HEK293T (cell line): ENCODE results near the gene TMEM150B.

Source experiments
- CTCF ChIA-PET: fragments of 350-600 bp; formaldehyde crosslinking; extraction: SDS; loops from one replicate; lab custom pipeline; 2021; ENCODE audit warnings: antibody characterized with exemption, inconsistent platforms; lab: Yijun Ruan, JAX
- POLR2A ChIA-PET: fragments of 350-600 bp; formaldehyde crosslinking; extraction: SDS; loops from one replicate; lab custom pipeline; 2020; ENCODE audit warnings: antibody characterized with exemption, inconsistent platforms; lab: Yijun Ruan, JAX
- DNase-seq: peaks from one replicate; pipeline ENCODE4 v3.0.0; 2012; ENCODE audit warnings: mixed read lengths; ENCODE audit errors: extremely low spot score
- ARNT ChIP-seq: fragments of 450-650 bp; IDR thresholded peaks from 2 replicates; pipeline ENCODE4 v1.6.1; 2017; ENCODE audit warnings: mild to moderate bottlenecking
- BHLHE40 ChIP-seq: fragments of 450-650 bp; IDR thresholded peaks from 2 replicates; pipeline ENCODE4 v1.6.1; 2016; ENCODE audit warnings: mild to moderate bottlenecking, moderate library complexity, borderline replicate concordance
- CTBP1 ChIP-seq: fragments of 450-650 bp; IDR thresholded peaks from 2 replicates; pipeline ENCODE4 v1.6.1; 2016; ENCODE audit warnings: borderline replicate concordance
- ELF4 ChIP-seq: fragments of 450-650 bp; IDR thresholded peaks from 2 replicates; pipeline ENCODE4 v1.6.1; 2017; ENCODE audit warnings: antibody characterized with exemption
- FOXA1 ChIP-seq: fragments of 450-650 bp; IDR thresholded peaks from 2 replicates; pipeline ENCODE4 v1.6.1; 2016; ENCODE audit warnings: mild to moderate bottlenecking
- FOXK2 ChIP-seq: fragments of 450-650 bp; IDR thresholded peaks from 2 replicates; pipeline ENCODE4 v1.6.1; 2016; ENCODE audit warnings: mild to moderate bottlenecking
- FOXM1 ChIP-seq: fragments of 450-650 bp; IDR thresholded peaks from 2 replicates; pipeline ENCODE4 v1.6.1; 2017; ENCODE audit warnings: mild to moderate bottlenecking, borderline replicate concordance
- HDGF ChIP-seq: fragments of 450-650 bp; IDR thresholded peaks from 2 replicates; pipeline ENCODE4 v1.6.1; 2017; ENCODE audit warnings: antibody characterized with exemption, borderline replicate concordance
- L3MBTL2 ChIP-seq: fragments of 450-650 bp; conservative IDR thresholded peaks from 2 replicates; pipeline ENCODE4 v1.6.1; 2016; ENCODE audit warnings: mild to moderate bottlenecking
- LEF1 ChIP-seq: fragments of 450-650 bp; IDR thresholded peaks from 2 replicates; pipeline ENCODE4 v1.6.1; 2017; ENCODE audit warnings: mild to moderate bottlenecking, borderline replicate concordance
- NFRKB ChIP-seq: fragments of 450-650 bp; IDR thresholded peaks from 2 replicates; pipeline ENCODE4 v1.6.1; 2016; ENCODE audit warnings: mild to moderate bottlenecking, moderate library complexity
- SP1 ChIP-seq: fragments of 450-650 bp; IDR thresholded peaks from 2 replicates; pipeline ENCODE4 v1.6.1; 2017
- SUZ12 ChIP-seq: fragments of 450-650 bp; IDR thresholded peaks from 2 replicates; pipeline ENCODE4 v1.6.1; 2016; ENCODE audit warnings: mild to moderate bottlenecking
- TARDBP ChIP-seq: fragments of 450-650 bp; IDR thresholded peaks from 2 replicates; pipeline ENCODE4 v1.6.1; 2016
- ZNF384 ChIP-seq: fragments of 450-650 bp; IDR thresholded peaks from 2 replicates; pipeline ENCODE4 v1.6.1; 2016
- TF ChIP-seq, protein P1 (sequence below): fragments of 450-650 bp; IDR thresholded peaks from 2 replicates; pipeline ENCODE4 v1.6.1; 2016

Gene TMEM150B, protein sequence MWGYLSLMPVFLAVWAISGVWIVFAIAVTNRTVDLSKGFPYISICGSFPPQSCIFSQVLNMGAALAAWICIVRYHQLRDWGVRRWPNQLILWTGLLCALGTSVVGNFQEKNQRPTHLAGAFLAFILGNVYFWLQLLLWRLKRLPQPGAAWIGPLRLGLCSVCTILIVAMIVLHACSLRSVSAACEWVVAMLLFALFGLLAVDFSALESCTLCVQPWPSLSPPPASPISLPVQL

DNA sequence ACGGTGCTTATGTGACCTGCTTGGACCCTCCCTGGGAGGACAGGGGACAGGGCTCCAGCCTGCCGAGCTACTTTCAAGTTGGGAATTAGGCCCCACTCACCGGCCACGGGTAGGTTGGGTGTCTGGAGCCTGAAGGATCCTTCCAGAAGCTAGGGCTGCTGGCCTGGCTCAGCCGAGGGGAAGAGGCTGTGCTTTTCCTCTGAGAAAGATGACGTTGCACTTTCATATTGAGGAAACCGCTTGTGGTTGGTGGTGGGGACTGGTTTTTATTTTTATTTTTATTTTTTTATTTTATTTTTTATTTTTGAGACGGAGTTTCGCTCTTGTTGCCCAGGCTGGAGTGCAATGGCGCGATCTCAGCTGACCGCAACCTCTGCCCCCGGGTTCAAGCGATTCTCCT is at the start of gene TMEM150B:
Gene TMEM150B (minus strand): TSS at position 170 of the 400 bp plus-strand sequence. CDS start 4,305 bp downstream, outside the sequence.
- ChIA-PET POLR2A (interaction anchor here (1.6 kb wide), 1 partner anchor 14 kb away, joined by 9 read pairs; the partner anchor contains the start of gene KMT5C), CTCF (no interaction called here)
- no peak for DNase-seq
- no peak for TF ChIP-seq CTBP1
- TF ChIP-seq NFRKB: no peak
- TF ChIP-seq TARDBP: no peak
- TF ChIP-seq ELF4: no peak
- TF ChIP-seq, protein P1, sequence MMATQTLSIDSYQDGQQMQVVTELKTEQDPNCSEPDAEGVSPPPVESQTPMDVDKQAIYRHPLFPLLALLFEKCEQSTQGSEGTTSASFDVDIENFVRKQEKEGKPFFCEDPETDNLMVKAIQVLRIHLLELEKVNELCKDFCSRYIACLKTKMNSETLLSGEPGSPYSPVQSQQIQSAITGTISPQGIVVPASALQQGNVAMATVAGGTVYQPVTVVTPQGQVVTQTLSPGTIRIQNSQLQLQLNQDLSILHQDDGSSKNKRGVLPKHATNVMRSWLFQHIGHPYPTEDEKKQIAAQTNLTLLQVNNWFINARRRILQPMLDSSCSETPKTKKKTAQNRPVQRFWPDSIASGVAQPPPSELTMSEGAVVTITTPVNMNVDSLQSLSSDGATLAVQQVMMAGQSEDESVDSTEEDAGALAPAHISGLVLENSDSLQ: no peak
- no peak for TF ChIP-seq FOXM1
- TF ChIP-seq ZNF384: no peak
- TF ChIP-seq HDGF: no peak

DNA sequence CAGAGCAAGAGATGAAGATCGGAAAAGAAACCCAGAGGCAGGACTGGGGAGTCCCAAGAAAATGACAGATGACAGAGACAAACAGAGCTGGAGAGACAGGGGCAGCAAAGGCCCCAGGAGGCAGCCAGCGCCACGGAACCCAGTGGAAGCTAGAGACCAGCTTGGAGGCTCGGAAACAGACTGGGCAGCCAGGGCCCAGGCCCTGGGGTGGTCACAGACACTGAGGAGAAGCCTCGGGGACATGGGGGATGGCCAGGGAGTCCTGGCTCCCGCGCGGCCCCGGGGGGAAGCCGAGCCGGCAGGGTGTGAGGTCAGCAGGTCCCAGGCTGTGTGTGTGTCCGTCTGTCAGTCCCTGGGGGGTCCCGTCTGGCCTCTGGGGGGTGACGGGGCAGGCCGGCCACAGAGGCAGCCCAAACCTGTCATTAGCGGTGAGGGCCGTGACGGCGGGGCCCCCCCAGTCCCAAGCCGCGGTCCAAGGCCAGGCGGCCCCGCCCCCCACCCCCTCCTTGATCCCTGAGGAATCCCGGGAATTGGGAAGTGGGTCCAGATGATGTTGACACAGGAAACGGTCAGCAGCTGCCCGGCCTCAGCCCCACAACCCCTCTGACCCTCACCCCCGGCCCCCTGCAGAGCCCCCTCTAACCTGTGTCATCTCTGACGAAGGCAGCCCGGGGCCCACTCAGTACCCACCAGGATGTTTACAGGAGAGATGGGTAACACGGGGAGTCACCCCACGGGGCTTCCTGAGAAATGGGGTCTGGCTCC is 49.0 kb upstream of the TMEM150B start:
- ChIA-PET POLR2A (no interaction called here), CTCF (interaction anchor here (0.6 kb wide), 1 partner anchor 43 kb away, joined by 6 read pairs; no protein-coding TSS in a partner anchor)
- no peak for TF ChIP-seq FOXM1
- TF ChIP-seq CTBP1: no peak
- no peak for TF ChIP-seq ELF4
- DNase-seq: no peak

DNA sequence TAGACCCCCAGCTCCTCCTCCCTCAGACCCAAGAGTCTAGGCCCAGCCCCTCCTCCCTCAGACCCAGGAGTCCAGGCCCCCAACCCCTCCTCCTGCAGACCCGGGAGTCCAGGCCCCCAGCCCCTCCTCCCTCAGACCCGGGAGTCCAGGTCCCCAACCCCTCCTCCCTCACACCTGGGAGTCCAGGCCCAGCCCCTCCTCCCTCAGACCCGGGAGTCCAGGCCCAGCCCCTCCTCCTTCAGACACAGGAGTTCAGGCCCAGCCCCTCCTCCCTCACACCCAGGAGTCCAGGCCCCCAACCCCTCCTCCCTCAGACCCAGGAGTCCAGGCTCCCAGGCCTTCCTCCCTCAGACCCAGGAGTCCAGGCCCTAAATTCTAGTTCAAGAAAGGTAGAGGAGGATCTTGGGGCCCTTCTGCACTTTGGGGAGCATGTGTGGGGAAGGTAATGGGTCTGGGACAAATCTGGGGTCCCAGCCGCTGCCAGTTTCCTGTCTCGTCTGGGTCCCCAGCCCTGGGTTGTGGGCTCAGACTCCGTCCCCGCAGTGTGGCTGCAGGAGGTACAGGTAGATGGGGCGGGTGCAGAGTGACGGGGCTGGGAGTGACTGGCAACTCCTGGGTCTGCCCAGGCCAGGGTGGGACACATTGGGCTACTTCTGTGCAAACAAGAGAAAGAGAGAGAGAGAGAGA is 48.3 kb upstream of the TMEM150B start:
- POLR2A ChIA-PET: interaction anchor here (1.4 to 1.5 kb wide), 3 partner anchors 34 to 72 kb away, joined by 3 to 6 read pairs (median 5); partner anchors contain the start of genes KMT5C and UBE2S
- DNase-seq: no peak
- TF ChIP-seq LEF1: no peak
- TF ChIP-seq NFRKB: no peak
- TF ChIP-seq TARDBP: no peak
- TF ChIP-seq FOXK2: no peak
- TF ChIP-seq L3MBTL2: no peak
- TF ChIP-seq FOXA1: no peak
- TF ChIP-seq HDGF: no peak
- no peak for TF ChIP-seq FOXM1
- TF ChIP-seq ARNT: no peak
- TF ChIP-seq, protein P1: no peak
- no peak for TF ChIP-seq CTBP1
- TF ChIP-seq SUZ12: no peak
- CTCF ChIA-PET: interaction anchor here (0.6 to 0.8 kb wide), 2 partner anchors 44 to 95 kb away, joined by 3 to 6 read pairs; no protein-coding TSS in a partner anchor

DNA sequence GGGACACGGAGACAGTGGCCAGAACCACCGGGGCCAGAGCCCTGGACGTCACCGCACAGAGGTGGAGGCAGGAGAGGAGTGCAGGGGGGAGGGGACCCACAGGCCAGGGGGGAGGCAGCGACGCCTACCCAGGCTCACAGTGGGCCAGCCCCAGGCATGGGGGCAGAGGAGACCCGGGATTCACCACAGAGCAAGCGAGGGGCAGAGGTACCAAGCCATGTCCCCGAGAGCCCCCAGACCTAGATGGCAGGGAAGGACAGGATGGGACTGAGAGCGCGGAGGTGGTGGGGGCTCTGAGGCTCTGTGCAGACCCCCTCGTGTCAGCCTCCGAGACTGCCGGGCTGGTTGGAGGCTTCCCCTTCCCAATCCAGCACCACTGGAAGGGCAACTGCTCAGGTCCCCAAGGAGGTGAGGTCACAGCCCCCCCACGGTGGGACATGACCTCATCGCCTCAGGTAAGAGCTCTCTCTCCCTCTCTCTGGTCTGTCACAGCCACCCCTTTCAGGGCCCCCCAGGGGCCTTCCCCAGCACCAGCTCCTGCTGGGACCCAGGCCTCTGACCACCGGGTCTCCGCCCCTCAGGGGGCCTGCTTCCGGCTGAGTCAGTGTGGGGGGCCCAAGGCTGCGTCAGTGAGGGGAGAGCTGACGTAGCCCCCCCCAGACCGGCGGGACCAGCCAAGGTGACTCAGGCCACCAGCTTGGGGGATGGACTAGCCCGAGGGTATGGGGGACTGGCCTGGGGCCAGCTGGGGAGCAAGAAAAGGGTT is 47.4 kb upstream of the TMEM150B start:
- TF ChIP-seq, protein P1: no peak
- TF ChIP-seq ELF4 (no peak), LEF1 (no peak), NFRKB (no peak), SP1 (no peak), BHLHE40 (no peak), SUZ12 (no peak), CTBP1 (no peak), FOXM1 (no peak), ARNT (no peak), FOXK2 (no peak), FOXA1 (no peak), HDGF (no peak), ZNF384 (no peak), TARDBP (no peak), L3MBTL2 (no peak)
- no peak for DNase-seq
- POLR2A ChIA-PET: interaction anchor here (0.8 to 1.5 kb wide), 4 partner anchors 17 to 71 kb away, joined by 3 to 6 read pairs (median 4); partner anchors contain the start of genes KMT5C and UBE2S
- CTCF ChIA-PET: interaction anchor here (0.8 to 1.6 kb wide), 2 partner anchors 24 to 96 kb away, joined by 3 to 4 read pairs; no protein-coding TSS in a partner anchor

DNA sequence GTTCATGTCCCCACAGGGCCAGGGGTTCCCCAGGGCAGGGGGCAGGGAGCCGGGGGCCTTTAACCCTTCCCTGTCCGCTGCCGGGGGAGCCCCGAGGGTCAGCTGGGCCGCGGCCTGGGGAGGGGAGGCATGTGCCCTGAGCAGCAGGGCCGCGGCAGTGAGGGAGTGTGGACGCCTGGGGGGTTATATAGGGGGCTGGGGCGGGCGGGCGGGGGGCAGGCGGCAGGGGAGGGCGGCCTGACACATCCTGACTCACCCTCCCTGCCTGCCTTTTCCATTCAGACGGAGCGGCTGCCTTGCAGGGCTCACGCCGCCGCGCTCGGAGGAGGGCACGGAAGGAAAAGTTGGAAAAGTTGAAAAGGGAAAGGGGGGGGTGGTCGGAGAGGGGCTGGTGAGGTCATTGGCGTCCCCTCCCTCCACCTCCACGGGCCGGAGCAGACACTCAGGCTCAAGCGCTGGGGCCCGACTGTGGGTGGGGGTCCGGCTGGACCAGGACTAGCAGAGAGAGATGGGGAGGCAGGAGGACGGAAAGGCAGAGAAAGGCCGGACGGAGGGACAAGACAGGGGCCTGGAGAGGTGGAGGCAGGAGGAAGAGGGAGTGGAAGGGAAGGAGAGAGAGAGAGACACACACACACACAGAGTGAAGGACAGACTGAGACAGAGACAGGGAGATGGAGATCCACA is 45.3 kb upstream of the TMEM150B start, which contains the start of gene IL11:
Gene IL11 (minus strand): TSS at position 159 of the 684 bp plus-strand sequence. CDS start 153 bp downstream, at position 6.
- POLR2A ChIA-PET: interaction anchor here (1.0 kb wide), 1 partner anchor 37 kb away, joined by 3 read pairs; no protein-coding TSS in a partner anchor

More for the DNA sequence above, 45.3 kb upstream of the TMEM150B start, which contains the start of gene IL11:
- DNase-seq: no peak
- CTCF ChIA-PET: no interaction called here
- TF ChIP-seq FOXM1: no peak
- TF ChIP-seq ELF4: no peak
- no peak for TF ChIP-seq SUZ12
- TF ChIP-seq FOXK2: no peak
- TF ChIP-seq ARNT: no peak
- no peak for TF ChIP-seq SP1
- no peak for TF ChIP-seq BHLHE40
- no peak for TF ChIP-seq LEF1
- TF ChIP-seq NFRKB: no peak
- no peak for TF ChIP-seq CTBP1
